Neuronal stem cell (in vitro differentiated cells): ENCODE measurements around the gene PITX2.
A peak's percentile ranks its signal among the peaks of the same experiment; 100 is the strongest.

Source experiments
- DNase-seq: peaks from one replicate; pipeline ENCODE4 v3.0.0-alpha.2; 2013; ENCODE audit warnings: low spot score
- H2AFZ ChIP-seq: one replicate; pipeline ENCODE4 v1.6.1; 2013; ENCODE audit warnings: mild to moderate bottlenecking, low read length, inconsistent platforms
- H2AK5ac ChIP-seq: 2 replicates; pipeline ENCODE4 v1.6.1; 2013; ENCODE audit warnings: low read depth, mild to moderate bottlenecking, inconsistent platforms, low read length, moderate library complexity, mixed read lengths
- H2BK120ac ChIP-seq: 2 replicates; pipeline ENCODE4 v1.6.1; 2013; ENCODE audit warnings: low read depth, mild to moderate bottlenecking, inconsistent platforms, low read length, moderate library complexity, mixed read lengths
- H2BK12ac ChIP-seq: one replicate; pipeline ENCODE4 v1.6.1; 2013; ENCODE audit warnings: low read length, inconsistent platforms
- H2BK15ac ChIP-seq: 2 replicates; pipeline ENCODE4 v1.6.1; 2013; ENCODE audit warnings: mild to moderate bottlenecking, low read length, inconsistent platforms, mixed read lengths
- H2BK5ac ChIP-seq: one replicate; pipeline ENCODE4 v1.6.1; 2013; ENCODE audit warnings: inconsistent platforms, mild to moderate bottlenecking, low read length, moderate library complexity
- H3K14ac ChIP-seq: one replicate; pipeline ENCODE4 v1.6.1; 2013; ENCODE audit warnings: low read length, inconsistent platforms
- H3K18ac ChIP-seq: 2 replicates; pipeline ENCODE4 v1.6.1; 2013; ENCODE audit warnings: low read length, inconsistent platforms
- H3K23ac ChIP-seq: 2 replicates; pipeline ENCODE4 v1.6.1; 2013; ENCODE audit warnings: low read depth, mild to moderate bottlenecking, mixed read lengths, low read length, inconsistent platforms; ENCODE audit not compliant: poor library complexity
- H3K27ac ChIP-seq: replicated peaks from 3 replicates; pipeline ENCODE4 v1.5.1; 2013; ENCODE audit warnings: low read length, inconsistent platforms
- H3K27me3 ChIP-seq, 3 experiments: 2 replicates each; pipeline ENCODE4 v1.6.1; 2013; ENCODE audit warnings: low read length in 3 of 3, mild to moderate bottlenecking in 2 of 3, inconsistent platforms in 1 of 3, low read depth in 1 of 3, mixed read lengths in 1 of 3, moderate library complexity in 1 of 3; ENCODE audit not compliant: control insufficient read depth in 3 of 3, insufficient read depth in 3 of 3
- H3K36me3 ChIP-seq, 2 donors: replicated peaks in 1 of 2; 2 replicates each; pipeline ENCODE4 v1.6.1; 2013; ENCODE audit warnings: low read length in 2 of 2; ENCODE audit not compliant: control insufficient read depth in 2 of 2, insufficient read depth in 2 of 2
- H3K4ac ChIP-seq: 2 replicates; pipeline ENCODE4 v1.6.1; 2013; ENCODE audit warnings: inconsistent platforms, mild to moderate bottlenecking, low read length, moderate library complexity
- H3K4me1 ChIP-seq, 2 donors: 1 replicate in 1 of 2; 2 replicates in 1 of 2; pipeline ENCODE4 v1.6.1; 2013; ENCODE audit warnings: low read length in 2 of 2, low read depth in 1 of 2; ENCODE audit not compliant: control insufficient read depth in 2 of 2, insufficient read depth in 1 of 2
- H3K4me2 ChIP-seq: one replicate; pipeline ENCODE4 v1.6.1; 2013; ENCODE audit warnings: mild to moderate bottlenecking, low read length, inconsistent platforms; ENCODE audit not compliant: insufficient read depth, poor library complexity, severe bottlenecking
- H3K4me3 ChIP-seq, 2 donors: 2 replicates each; pipeline ENCODE4 v1.5.1; 2013; ENCODE audit warnings: low read length in 2 of 2, mild to moderate bottlenecking in 2 of 2, inconsistent platforms in 1 of 2, moderate library complexity in 1 of 2
- H3K79me1 ChIP-seq: one replicate; pipeline ENCODE4 v1.6.1; 2013; ENCODE audit warnings: low read depth, mild to moderate bottlenecking, inconsistent platforms, low read length, moderate library complexity
- H3K9ac ChIP-seq: one replicate; pipeline ENCODE4 v1.6.1; 2013; ENCODE audit warnings: mild to moderate bottlenecking, low read depth, low read length, inconsistent platforms; ENCODE audit not compliant: poor library complexity
- H3K9me3 ChIP-seq, 2 donors: replicated peaks in 1 of 2; 2 replicates each; pipeline versions ENCODE3 to v1.6.1; 2013; ENCODE audit warnings: low read length in 2 of 2, mild to moderate bottlenecking in 2 of 2, inconsistent platforms in 1 of 2, low read depth in 1 of 2, mixed read lengths in 1 of 2, moderate library complexity in 1 of 2; ENCODE audit not compliant: control insufficient read depth in 2 of 2, insufficient read depth in 1 of 2
- H4K8ac ChIP-seq: one replicate; pipeline ENCODE4 v1.6.1; 2013; ENCODE audit warnings: low read depth, mild to moderate bottlenecking, inconsistent platforms, low read length, moderate library complexity
- H4K91ac ChIP-seq: one replicate; pipeline ENCODE4 v1.6.1; 2013; ENCODE audit warnings: low read length, low read depth, mild to moderate bottlenecking, inconsistent platforms; ENCODE audit not compliant: poor library complexity
- WGBS, 2 donors: extraction: QIAGEN DNeasy Blood & Tissue Kit; methylation state at CpG; one replicate each; pipeline ENCODE4 v1.1.7; 2013; ENCODE audit warnings: missing lambda C conversion rate in 2 of 2, mixed read lengths in 1 of 2; ENCODE audit not compliant: insufficient read length in 2 of 2, insufficient replicate concordance in 1 of 2; ENCODE audit errors: extremely low coverage in 2 of 2; 5-methylcytosine and 5-hydroxymethylcytosine counted together

The PITX2 gene

DNA sequence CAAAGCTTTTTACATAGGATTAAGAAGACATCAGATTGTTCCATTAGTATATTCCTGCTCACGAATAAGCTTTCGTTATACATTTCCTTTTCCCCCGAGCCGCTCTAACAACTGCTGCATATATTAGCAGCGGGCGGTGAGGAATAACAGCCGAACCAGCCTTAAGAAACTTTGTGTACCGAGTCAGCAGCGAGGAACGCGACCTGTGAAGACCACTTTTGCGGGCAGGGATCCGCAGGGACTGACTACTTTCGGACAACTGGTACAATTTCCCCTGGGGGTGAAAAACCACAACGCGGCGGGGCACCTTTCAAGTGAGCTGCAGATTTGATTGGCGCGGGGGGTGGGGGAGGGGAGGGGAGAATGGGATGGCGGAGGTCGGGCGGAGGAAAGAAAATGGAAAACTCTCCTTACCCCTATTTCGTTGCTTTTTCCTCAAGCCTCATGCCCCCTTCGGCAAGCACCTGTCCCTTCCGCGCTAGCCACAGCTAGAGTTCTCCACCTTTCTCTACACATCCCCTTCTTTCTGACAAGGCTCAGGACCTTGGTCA lies 5.9 kb upstream of the PITX2 start:
- DNase-seq = peak; percentile 35
- H3K23ac ChIP-seq = no peak overlapping the region
- H3K27ac ChIP-seq = no peak overlapping the region
- no peak overlapping the region for H4K8ac ChIP-seq
- peak overlapping the region in 1 of 2 donors; percentile 23 for H3K4me3 ChIP-seq
- no peak overlapping the region for H2BK5ac ChIP-seq
- H2AK5ac ChIP-seq = no peak overlapping the region
- no peak overlapping the region for H2BK12ac ChIP-seq
- no peak overlapping the region for H3K4ac ChIP-seq
- no peak overlapping the region for H3K14ac ChIP-seq
- no peak overlapping the region for H3K18ac ChIP-seq
- no peak overlapping the region for H2BK120ac ChIP-seq
- H4K91ac ChIP-seq = no peak overlapping the region
- peaks cover 35 to 98% (median 98%) of the 10 kb centered on the region in 3 experiments for H3K27me3 ChIP-seq
- no peak overlapping the region for H2BK15ac ChIP-seq
- WGBS, 2 donors = no CpG with 5 or more reads among the region's 26 CpGs
- no peak overlapping the region for H3K4me2 ChIP-seq
- no peak overlapping the region for H3K9ac ChIP-seq
- H2AFZ ChIP-seq = no peak overlapping the region
- H3K4me1 ChIP-seq = peaks cover 0 to 5% of the 10 kb centered on the region in 2 donors
- no peaks in the 10 kb centered on the region for H3K79me1 ChIP-seq
- H3K36me3 ChIP-seq = no peaks in the 10 kb centered on the region
- no peaks in the 10 kb centered on the region for H3K9me3 ChIP-seq

DNA sequence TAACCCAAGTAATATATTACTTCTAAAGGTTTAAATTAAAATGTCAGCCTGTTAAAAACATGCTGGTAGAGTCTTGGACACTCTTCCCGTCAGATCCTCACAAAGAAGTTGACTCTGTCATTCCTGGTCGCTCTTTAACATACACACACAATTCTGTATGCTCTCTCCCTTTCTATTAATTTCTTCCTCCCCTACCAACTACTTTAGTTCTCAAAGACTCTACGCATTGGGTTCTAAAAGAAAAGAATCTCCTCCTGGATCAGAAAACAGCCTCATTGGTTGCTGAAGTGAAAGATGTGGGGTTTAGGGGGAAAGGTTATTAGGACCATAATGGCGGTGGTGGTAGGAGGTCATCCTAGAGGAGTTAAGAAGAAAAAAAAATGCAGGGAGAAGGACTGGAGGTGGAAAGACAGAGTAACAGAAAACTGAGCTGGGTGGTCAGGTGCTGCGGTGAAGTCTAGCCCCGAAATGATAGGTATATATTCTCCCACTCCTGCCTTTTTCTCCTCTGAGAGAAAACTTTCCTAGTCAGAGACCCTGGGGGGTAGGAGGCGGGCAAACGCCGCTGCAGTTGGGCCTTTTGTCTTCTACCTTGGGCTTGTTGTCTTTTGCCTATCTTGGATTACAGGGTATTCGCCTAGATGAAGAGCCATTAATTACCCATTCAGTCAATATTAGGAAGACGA lies 5.2 kb upstream of the PITX2 start:
- Histone ChIP-seq H3K9ac (no peak overlapping the region), H3K79me1 (no peaks in the 10 kb centered on the region), H2BK5ac (no peak overlapping the region), H2AFZ (no peak overlapping the region), H2AK5ac (no peak overlapping the region), H3K4me1 (peaks cover 2 to 7% of the 10 kb centered on the region in 2 donors), H3K23ac (no peak overlapping the region), H3K14ac (no peak overlapping the region), H4K8ac (no peak overlapping the region), H3K4me3 (no peak overlapping the region), H4K91ac (no peak overlapping the region), H3K18ac (no peak overlapping the region), H2BK12ac (no peak overlapping the region), H3K4ac (no peak overlapping the region), H3K36me3 (no peaks in the 10 kb centered on the region), H3K4me2 (no peak overlapping the region), H2BK15ac (no peak overlapping the region), H3K27me3 (peaks cover 31 to 98% (median 98%) of the 10 kb centered on the region in 3 experiments), H2BK120ac (no peak overlapping the region), H3K27ac (no peak overlapping the region), H3K9me3 (no peaks in the 10 kb centered on the region)
- DNase-seq = peak; percentile 33
- no CpG with 5 or more reads among the region's 11 CpGs for WGBS, 2 donors

DNA sequence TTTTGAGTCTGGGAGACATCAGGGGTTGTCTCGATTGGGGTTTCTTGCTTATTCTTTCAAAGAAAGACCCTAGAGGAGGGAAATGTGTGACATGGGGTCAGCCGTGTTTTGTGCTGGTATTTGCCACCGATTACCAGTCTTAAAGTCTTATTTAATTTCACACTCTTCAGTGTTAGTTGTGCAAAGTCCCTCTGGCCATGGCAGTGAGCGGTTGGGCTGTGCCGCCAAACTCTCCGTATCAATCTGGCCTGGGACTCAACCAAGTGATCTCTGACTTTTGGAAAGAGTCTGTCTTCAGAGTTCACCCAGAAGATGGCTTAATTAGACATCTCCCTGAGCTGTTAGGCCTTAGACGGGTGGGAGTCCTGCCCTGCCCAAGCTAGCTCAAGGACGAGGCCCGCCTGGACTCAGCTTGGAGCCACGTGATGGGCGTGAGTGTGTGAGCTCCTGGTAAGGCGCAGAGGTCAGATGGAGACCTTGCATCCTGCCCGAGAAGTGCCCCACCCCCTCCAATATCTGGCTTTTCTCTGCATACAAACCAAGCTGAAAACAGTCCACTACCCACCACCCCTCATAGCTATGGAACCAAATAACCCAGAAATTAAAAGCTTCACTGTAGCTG lies 3.8 kb upstream of the PITX2 start:
- Histone ChIP-seq H4K8ac (no peak overlapping the region), H3K14ac (no peak overlapping the region), H2BK5ac (no peak overlapping the region), H3K23ac (no peak overlapping the region), H3K9ac (no peak overlapping the region), H3K4me3 (no peak overlapping the region), H3K4me2 (no peak overlapping the region), H2BK12ac (no peak overlapping the region), H2BK120ac (no peak overlapping the region), H3K79me1 (no peaks in the 10 kb centered on the region), H3K27me3 (peaks cover 32 to 99% (median 96%) of the 10 kb centered on the region in 3 experiments), H3K36me3 (no peaks in the 10 kb centered on the region), H2AK5ac (no peak overlapping the region), H3K9me3 (no peaks in the 10 kb centered on the region), H3K18ac (no peak overlapping the region), H3K4ac (no peak overlapping the region), H2BK15ac (no peak overlapping the region), H3K4me1 (peaks cover 7 to 9% of the 10 kb centered on the region in 2 donors), H4K91ac (no peak overlapping the region), H2AFZ (no peak overlapping the region), H3K27ac (no peak overlapping the region)
- DNase-seq = no peak
- WGBS, 2 donors = no CpG with 5 or more reads among the region's 13 CpGs

DNA sequence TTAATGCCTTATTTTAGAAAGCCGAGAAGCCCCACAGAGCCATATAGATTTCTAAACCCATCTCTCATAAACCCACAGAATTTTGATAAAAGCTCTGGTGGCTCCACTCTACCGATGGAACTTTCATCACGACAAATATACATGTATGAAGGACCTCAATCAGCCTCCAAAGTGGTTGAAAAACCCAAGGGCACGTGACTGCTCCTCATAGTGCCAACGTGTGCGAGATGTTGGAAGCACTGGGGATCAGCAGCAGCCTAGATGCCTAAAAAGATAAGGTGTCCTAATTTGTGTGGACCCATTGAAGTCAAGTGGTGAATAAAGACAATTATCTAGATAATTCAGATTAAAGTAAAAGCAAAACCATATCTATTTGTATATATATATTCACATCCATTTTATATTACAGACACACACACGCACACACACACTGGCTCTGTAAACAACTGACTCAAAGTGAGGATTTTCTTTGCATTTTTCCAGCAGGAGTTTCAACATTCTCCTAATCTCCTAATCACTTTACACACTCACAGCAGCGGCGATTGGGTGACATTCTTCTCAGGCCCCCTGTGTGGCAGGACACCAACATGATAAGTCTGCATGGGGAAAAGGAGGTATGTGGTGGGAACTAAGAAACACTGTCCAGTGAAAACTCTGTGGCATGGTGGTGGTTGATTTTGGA lies 2.8 kb upstream of the PITX2 start:
- Histone ChIP-seq H3K9me3 (no peaks in the 10 kb centered on the region), H2BK15ac (no peak overlapping the region), H2AK5ac (no peak overlapping the region), H3K36me3 (no peaks in the 10 kb centered on the region), H2AFZ (no peak overlapping the region), H2BK12ac (no peak overlapping the region), H3K79me1 (no peaks in the 10 kb centered on the region), H3K9ac (no peak overlapping the region), H3K4me3 (no peak overlapping the region), H4K91ac (no peak overlapping the region), H3K14ac (no peak overlapping the region), H2BK120ac (no peak overlapping the region), H3K27me3 (peaks cover 40 to 100% (median 97%) of the 10 kb centered on the region in 3 experiments), H3K4ac (no peak overlapping the region), H3K18ac (no peak overlapping the region), H3K23ac (no peak overlapping the region), H2BK5ac (no peak overlapping the region), H3K27ac (no peak overlapping the region), H3K4me2 (no peak overlapping the region), H3K4me1 (peaks cover 7 to 9% of the 10 kb centered on the region in 2 donors), H4K8ac (no peak overlapping the region)
- WGBS, 2 donors = no CpG with 5 or more reads among the region's 9 CpGs
- no peak for DNase-seq
